OCI-LY3 (cell line): Measurements from ENCODE around the gene MYL11.

ENCODE experiments used
- EZH2phosphoT487 ChIP-seq: fragments of 200-600 bp; shearing (Covaris generic); IDR thresholded peaks from 2 replicates; pipeline ENCODE4 v1.6.1; 2018; ENCODE audit warnings: antibody characterized with exemption, mixed run types, low read depth
- TF ChIP-seq, protein P1 (sequence below): fragments of 200-600, 300-600 bp; sonication (generic); IDR thresholded peaks from 2 replicates; pipeline ENCODE4 v1.5.1; 2014; ENCODE audit warnings: antibody characterized with exemption, low read length, low read depth

- TF ChIP-seq, protein P1, sequence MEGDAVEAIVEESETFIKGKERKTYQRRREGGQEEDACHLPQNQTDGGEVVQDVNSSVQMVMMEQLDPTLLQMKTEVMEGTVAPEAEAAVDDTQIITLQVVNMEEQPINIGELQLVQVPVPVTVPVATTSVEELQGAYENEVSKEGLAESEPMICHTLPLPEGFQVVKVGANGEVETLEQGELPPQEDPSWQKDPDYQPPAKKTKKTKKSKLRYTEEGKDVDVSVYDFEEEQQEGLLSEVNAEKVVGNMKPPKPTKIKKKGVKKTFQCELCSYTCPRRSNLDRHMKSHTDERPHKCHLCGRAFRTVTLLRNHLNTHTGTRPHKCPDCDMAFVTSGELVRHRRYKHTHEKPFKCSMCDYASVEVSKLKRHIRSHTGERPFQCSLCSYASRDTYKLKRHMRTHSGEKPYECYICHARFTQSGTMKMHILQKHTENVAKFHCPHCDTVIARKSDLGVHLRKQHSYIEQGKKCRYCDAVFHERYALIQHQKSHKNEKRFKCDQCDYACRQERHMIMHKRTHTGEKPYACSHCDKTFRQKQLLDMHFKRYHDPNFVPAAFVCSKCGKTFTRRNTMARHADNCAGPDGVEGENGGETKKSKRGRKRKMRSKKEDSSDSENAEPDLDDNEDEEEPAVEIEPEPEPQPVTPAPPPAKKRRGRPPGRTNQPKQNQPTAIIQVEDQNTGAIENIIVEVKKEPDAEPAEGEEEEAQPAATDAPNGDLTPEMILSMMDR = no peak
- TF ChIP-seq EZH2phosphoT487 = no peak
Measured at GRCh38 chr16:30375864-30376263, 1.3 kb downstream of the MYL11 start.
